GM12891 (cell line): ENCODE results near the gene ATP8A2.

Experiments
- DNase-seq: peaks from one replicate; pipeline ENCODE4 v3.0.0; 2011; ENCODE audit warnings: low spot score; ENCODE audit not compliant: insufficient read length
- FAIRE-seq: peaks from 2 replicates; lab custom pipeline; 2011; peaks lifted over from hg19 to GRCh38; lab: Jason Lieb, UNC
- PAX5 ChIP-seq: IDR thresholded peaks from 2 replicates; pipeline ENCODE4 v1.6.1; 2011; ENCODE audit warnings: low read length, moderate library complexity, mild to moderate bottlenecking; ENCODE audit not compliant: insufficient read depth, severe bottlenecking
- POLR2A ChIP-seq: IDR thresholded peaks from 2 replicates; pipeline ENCODE4 v1.6.1; 2011; ENCODE audit warnings: low read depth, low read length, control low read depth
- POLR2AphosphoS5 ChIP-seq: IDR thresholded peaks from 2 replicates; pipeline ENCODE4 v1.6.1; 2011; ENCODE audit warnings: low read depth, low read length, control low read depth
- POU2F2 ChIP-seq: IDR thresholded peaks from 2 replicates; pipeline ENCODE4 v1.6.1; 2011; ENCODE audit warnings: low read depth, mild to moderate bottlenecking, control low read depth, low read length, moderate library complexity
- SPI1 ChIP-seq: IDR thresholded peaks from 2 replicates; pipeline ENCODE4 v1.6.1; 2011; ENCODE audit warnings: low read depth, low read length, control low read depth
- TAF1 ChIP-seq: IDR thresholded peaks from 2 replicates; pipeline ENCODE4 v1.6.1; 2011; ENCODE audit warnings: low read depth, low read length, control low read depth

Gene ATP8A2

DNA sequence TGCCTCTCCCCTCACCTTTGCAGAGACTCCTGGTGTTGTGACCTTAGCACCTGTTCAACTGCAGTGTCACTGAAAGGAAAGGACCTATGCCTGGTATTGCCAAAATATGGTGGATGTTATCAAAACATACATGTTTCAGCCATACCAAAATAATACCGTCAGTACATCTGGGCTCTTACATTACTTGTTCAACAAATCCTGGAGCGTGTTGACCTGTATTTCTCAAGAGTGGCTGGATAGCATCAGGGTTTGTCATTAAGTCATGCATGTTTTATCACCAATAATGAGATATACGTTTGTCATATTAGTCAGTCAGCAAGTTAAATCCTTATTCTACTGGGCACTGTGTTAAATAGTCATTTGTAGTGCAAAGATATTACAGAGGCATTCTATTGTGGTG lies 389.3 kb downstream of the ATP8A2 start:
- TF ChIP-seq PAX5 = no peak
- TF ChIP-seq POLR2A = no peak
- TF ChIP-seq POU2F2 = no peak
- TF ChIP-seq POLR2AphosphoS5 = no peak
- TF ChIP-seq TAF1 = no peak
- TF ChIP-seq SPI1 = no peak
- DNase-seq = no peak
- FAIRE-seq = no peak

DNA sequence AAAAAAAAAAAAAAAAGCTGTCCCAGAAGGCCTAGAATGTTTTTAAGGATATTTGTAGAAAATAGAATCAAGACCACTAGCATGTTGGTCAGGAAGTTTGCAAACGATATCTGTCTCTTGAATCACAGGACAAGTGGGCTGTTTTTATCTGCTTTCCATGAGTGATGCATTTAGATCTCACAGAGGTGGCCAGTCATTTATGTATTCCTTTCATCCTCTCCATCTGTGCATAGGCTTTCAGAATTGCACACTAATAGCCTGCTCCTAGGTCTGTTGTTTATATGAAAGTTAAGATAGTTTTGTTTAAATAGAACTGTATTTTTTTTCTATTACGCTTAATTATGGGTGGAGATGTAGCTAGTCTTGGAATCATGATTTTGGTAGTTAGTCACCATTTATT lies 390.5 kb downstream of the ATP8A2 start:
- DNase-seq (no peak), FAIRE-seq (no peak)
- no peak for TF ChIP-seq TAF1
- TF ChIP-seq POLR2A = no peak
- TF ChIP-seq SPI1 = no peak
- TF ChIP-seq POU2F2 = no peak
- no peak for TF ChIP-seq PAX5
- TF ChIP-seq POLR2AphosphoS5 = no peak

DNA sequence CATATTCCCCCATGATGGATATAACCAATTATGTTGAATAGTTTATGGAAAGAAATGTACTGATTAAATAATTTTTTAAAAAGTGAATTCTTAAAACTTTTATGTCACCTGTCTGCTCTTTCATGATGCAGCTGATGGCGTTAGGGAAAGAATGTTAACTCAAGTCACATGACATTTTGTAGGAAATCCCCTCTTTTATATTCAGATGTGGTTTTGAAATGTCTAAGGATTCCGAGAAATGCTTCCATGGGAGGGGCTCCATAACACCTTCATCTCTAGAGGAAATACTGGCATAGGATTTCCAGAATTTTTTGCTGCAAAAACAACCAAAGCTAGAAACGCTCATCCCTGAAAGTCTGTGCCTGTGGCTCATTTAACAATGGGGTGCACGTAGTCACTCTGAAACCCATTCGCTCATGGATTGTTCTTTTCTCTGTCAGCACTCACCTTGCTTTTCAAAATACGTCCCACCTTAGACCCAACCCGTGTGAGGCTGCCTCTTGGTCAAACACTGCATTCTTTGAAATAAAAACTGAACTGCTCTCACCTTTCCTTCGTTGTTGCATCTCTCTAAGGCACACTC lies 391.1 kb downstream of the ATP8A2 start:
- no peak for TF ChIP-seq PAX5
- no peak for TF ChIP-seq SPI1
- TF ChIP-seq TAF1 = no peak
- FAIRE-seq (no peak), DNase-seq (no peak)

DNA sequence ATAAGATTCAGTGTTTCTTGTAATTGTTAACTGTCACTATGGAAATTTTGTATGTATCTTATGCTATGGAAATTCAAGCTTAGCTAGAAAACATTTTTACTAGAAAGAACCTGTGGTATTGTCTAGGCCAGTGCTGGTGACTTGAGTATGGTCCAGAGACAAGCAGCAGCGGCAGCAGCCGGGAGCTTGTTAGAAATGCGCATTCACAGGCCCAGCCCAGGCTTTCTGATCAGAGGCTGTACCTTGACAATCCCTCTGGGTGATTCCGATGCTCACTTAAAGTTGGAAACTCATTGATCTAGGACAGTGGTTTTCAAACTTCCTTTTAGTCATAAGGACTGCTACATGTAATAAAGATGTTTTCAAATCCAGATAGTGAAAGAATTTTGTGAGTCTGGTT lies 392.6 kb downstream of the ATP8A2 start:
- TF ChIP-seq POU2F2 (no peak), POLR2A (no peak), SPI1 (no peak), TAF1 (no peak)
- DNase-seq (no peak), FAIRE-seq (no peak)

DNA sequence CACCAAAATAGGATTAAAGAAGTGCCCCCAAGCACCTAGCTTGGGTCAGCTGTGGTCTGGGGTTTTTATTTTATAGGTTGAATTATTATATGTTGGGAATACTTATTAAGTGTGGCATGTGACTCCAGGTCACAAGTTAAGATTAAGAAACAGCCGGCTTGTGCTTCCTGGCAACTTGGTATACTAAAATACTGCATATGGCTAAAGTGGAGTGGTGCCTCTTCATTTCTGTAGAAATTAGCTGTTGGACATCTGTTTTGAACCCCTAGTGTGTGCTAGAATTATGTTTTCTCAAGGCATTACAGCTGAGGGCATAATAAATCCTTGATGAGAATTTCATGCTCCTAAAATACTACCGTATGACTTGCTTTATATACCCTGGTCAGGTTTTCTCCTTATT lies 393.5 kb downstream of the ATP8A2 start:
- no peak for TF ChIP-seq PAX5
- no peak for TF ChIP-seq POLR2AphosphoS5
- no peak for TF ChIP-seq TAF1
- no peak for TF ChIP-seq SPI1
- TF ChIP-seq POLR2A = no peak
- TF ChIP-seq POU2F2 = no peak
- DNase-seq = no peak

DNA sequence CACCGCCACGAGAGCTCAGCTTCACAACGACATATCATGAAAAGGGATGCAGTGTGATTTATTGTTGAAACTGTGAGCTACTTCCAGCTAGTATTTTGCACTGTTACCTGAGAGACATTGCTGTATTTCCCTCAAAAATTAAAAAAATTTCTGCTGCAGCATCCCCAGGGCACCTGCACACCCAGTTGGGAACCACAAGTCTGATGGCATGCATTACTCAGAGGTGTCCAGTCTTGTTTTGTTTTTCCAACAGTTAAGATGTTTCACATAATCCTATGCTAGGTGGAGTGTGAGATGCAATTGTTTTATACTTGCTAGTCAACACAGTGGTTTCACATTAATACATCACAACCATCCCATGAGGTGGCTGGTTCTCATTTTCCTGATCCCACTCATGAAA lies 394.8 kb downstream of the ATP8A2 start:
- FAIRE-seq (no peak), DNase-seq (no peak)
- TF ChIP-seq POU2F2 = no peak
- TF ChIP-seq PAX5 = no peak
- TF ChIP-seq POLR2AphosphoS5 = no peak
- no peak for TF ChIP-seq TAF1
- no peak for TF ChIP-seq SPI1
- no peak for TF ChIP-seq POLR2A

More for the DNA sequence above, 393.5 kb downstream of the ATP8A2 start:
- no peak for FAIRE-seq

DNA sequence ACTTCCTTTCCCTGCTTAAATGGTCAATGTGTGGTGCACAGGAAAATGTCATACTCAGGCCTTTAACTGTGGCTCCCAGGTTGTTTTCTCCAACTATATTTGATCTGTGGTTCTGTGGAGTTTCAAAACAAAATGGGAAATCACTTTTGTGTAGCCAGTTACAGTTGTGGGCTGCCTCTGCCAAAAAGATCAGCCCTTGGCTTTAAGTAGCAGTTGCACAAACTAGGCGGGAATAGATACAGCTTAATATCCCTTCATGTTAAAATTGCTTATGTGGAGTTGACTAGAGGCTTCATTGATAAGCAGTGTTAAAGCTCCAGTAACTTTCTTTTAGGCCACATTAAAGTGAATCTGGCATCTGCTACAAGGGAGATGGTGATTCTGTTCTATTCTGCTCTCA lies 395.2 kb downstream of the ATP8A2 start:
- FAIRE-seq (no peak), DNase-seq (no peak)
- TF ChIP-seq POU2F2 (no peak), TAF1 (no peak), POLR2A (no peak), PAX5 (no peak), POLR2AphosphoS5 (no peak), SPI1 (no peak)

DNA sequence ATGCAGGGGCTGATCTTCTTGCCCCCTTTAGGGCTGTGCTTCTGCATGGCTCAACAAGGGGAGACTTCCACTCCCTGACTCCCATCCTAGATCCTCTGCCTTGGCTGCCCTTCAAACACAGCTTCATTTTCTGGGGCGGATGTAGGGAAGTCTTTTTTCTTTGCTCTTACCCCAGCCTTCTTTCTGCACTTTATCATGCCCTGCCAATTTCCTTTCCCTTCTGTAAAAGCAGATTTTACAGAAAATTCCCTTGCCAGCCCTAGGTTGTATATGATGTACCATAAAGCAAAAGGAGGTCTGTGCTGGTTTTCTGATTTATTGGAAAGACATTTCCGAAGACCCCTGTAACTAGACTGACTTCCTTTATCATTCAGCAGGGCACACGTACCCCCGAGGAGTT lies 396.6 kb downstream of the ATP8A2 start:
- no peak for TF ChIP-seq SPI1
- FAIRE-seq (no peak), DNase-seq (no peak)

DNA sequence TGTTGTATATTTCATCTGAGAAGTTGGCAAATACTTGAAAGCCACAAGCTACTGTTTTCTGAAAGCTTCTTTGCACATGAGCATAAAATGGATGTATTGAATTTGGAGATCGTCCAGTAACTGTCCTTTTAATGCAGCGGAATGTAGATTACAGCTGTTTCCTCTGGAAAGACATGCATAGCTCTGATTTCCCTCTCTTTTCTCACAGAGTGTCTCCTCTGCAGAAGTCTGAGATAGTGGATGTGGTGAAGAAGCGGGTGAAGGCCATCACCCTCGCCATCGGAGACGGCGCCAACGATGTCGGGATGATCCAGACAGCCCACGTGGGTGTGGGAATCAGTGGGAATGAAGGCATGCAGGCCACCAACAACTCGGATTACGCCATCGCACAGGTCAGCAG lies 397.1 kb downstream of the ATP8A2 start:
- FAIRE-seq = no peak
- DNase-seq = no peak
- TF ChIP-seq PAX5 (no peak), POU2F2 (no peak), TAF1 (no peak), POLR2AphosphoS5 (no peak), POLR2A (no peak), SPI1 (no peak)

DNA sequence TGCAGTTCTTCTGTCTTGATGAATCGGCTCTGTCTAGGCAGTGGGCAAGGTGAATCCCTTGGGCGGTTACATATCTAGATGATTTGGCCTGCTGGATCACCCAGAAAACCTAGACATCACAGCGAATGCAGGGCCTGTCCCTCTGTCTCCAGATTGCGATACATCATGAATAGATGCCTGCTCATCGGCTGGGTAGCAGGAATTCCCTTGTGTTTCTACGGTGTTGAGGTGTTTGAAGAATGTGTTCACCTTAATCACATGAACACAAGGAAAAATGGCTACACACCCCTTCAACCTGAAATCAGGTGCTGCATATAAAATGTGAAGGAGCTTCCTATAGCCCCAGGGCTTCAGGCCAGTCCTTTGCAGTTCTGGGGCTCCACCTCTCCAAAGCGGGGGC lies 398.8 kb downstream of the ATP8A2 start:
- DNase-seq = no peak
- no peak for FAIRE-seq
- TF ChIP-seq POLR2A (no peak), POU2F2 (no peak), TAF1 (no peak), SPI1 (no peak), POLR2AphosphoS5 (no peak), PAX5 (no peak)

DNA sequence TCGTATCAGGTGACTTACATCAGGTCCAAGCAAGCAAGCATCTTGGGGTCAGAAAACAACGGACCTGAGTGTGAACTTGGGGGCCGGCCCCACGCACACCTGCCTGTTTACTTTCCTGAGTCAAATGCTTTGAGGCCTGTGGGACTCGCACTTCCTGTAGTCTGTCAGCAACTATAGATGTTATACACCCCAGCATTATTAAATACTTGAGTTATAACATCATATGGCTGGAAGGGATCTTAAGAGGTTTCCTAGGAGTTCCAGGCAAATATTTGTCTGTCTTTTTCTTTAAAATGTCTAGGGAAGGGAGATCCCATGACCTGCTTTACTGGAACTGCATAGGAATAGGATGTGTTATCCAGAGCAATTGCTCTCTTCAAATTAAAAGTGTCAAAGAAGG lies 399.4 kb downstream of the ATP8A2 start:
- DNase-seq (no peak), FAIRE-seq (no peak)
- TF ChIP-seq POLR2A = no peak
- no peak for TF ChIP-seq SPI1
- no peak for TF ChIP-seq POLR2AphosphoS5
- no peak for TF ChIP-seq TAF1
- no peak for TF ChIP-seq PAX5
- TF ChIP-seq POU2F2 = no peak
